ENCODE results near the gene PSTPIP1.

Gene PSTPIP1

GRCh38 chr15:76998663-76999285 lies 3.8 kb downstream of the PSTPIP1 start:
- DNase-seq (ENCODE audit: low spot score), result no peak

- DNase-seq (ENCODE audit: low spot score), result no peak
These were observed 5.1 kb downstream of the PSTPIP1 start for GRCh38 chr15:76999996-77000395.

GRCh38 chr15:77001351-77001750 lies 6.4 kb downstream of the PSTPIP1 start:
- DNase-seq (ENCODE audit: low spot score), result no peak

- DNase-seq (ENCODE audit: low spot score), result no peak
These were observed 7.0 kb downstream of the PSTPIP1 start for GRCh38 chr15:77001966-77002365.

- DNase-seq (ENCODE audit: low spot score), result no peak
These were observed 7.5 kb downstream of the PSTPIP1 start for GRCh38 chr15:77002436-77002835.

- DNase-seq (ENCODE audit: low spot score), result no peak
These were observed 8.3 kb downstream of the PSTPIP1 start for GRCh38 chr15:77002954-77003912.

GRCh38 chr15:77004189-77004588 lies 9.3 kb downstream of the PSTPIP1 start:
- DNase-seq (ENCODE audit: low spot score), result no peak

- DNase-seq (ENCODE audit: low spot score), result no peak
These were observed 14.2 kb downstream of the PSTPIP1 start for GRCh38 chr15:77009176-77009575.

- DNase-seq (ENCODE audit: low spot score), result no peak
These were observed 14.9 kb downstream of the PSTPIP1 start for GRCh38 chr15:77009646-77010311.

GRCh38 chr15:77010312-77010686 lies 15.4 kb downstream of the PSTPIP1 start:
- no peak for DNase-seq (ENCODE audit: low spot score)

- no peak for DNase-seq (ENCODE audit: low spot score)
These were observed 15.9 kb downstream of the PSTPIP1 start for GRCh38 chr15:77010857-77011256.

GRCh38 chr15:77012117-77012712 lies 17.3 kb downstream of the PSTPIP1 start:
- DNase-seq (ENCODE audit: low spot score), result no peak

GRCh38 chr15:77012868-77013267 lies 17.9 kb downstream of the PSTPIP1 start:
- DNase-seq (ENCODE audit: low spot score), result no peak

GRCh38 chr15:77013776-77014131 lies 18.8 kb downstream of the PSTPIP1 start:
- no peak for DNase-seq (ENCODE audit: low spot score)

- no peak for DNase-seq (ENCODE audit: low spot score)
These were observed 19.5 kb downstream of the PSTPIP1 start for GRCh38 chr15:77014132-77015081.

GRCh38 chr15:77015646-77016320 lies 20.9 kb downstream of the PSTPIP1 start:
- DNase-seq (ENCODE audit: low spot score), result no peak

GRCh38 chr15:77016321-77016695 lies 21.4 kb downstream of the PSTPIP1 start:
- no peak for DNase-seq (ENCODE audit: low spot score)

- DNase-seq (ENCODE audit: low spot score), result no peak
These were observed 22.2 kb downstream of the PSTPIP1 start for GRCh38 chr15:77017091-77017660.

GRCh38 chr15:77017761-77018720 lies 23.1 kb downstream of the PSTPIP1 start:
- DNase-seq (ENCODE audit: low spot score), result no peak

All from D341Med (cell line).